HuH-7 (cell line): ENCODE measurements around the gene BPIFA2.

ENCODE experiments used
- DNase-seq: peaks from one replicate; pipeline ENCODE4 v3.0.0; 2011; ENCODE audit warnings: low spot score

Gene BPIFA2

GRCh38 chr20:33202451-33202850, 34.5 kb downstream of the BPIFA2 start:
- DNase-seq, result no peak

- no peak for DNase-seq
Measured at GRCh38 chr20:33203444-33203843, 35.5 kb downstream of the BPIFA2 start.

GRCh38 chr20:33209789-33210188, 41.8 kb downstream of the BPIFA2 start:
- peak; percentile 77 for DNase-seq

- no peak for DNase-seq
Measured at GRCh38 chr20:33210371-33210770, 42.4 kb downstream of the BPIFA2 start.

- DNase-seq, result peak; percentile 84
Measured at GRCh38 chr20:33211817-33212424, 44.0 kb downstream of the BPIFA2 start.

- DNase-seq, result no peak
Measured at GRCh38 chr20:33217052-33217451, 49.1 kb downstream of the BPIFA2 start, which contains the start of gene BPIFA3. BPIFA3 (plus strand) TSS chr20:33217352; CDS start chr20:33217537, 185 bp downstream.

- no peak for DNase-seq
Measured at GRCh38 chr20:33224399-33224798, 56.4 kb downstream of the BPIFA2 start.

GRCh38 chr20:33229843-33230242, 61.9 kb downstream of the BPIFA2 start:
- DNase-seq, result no peak
